Body of pancreas (tissue), 4 donors: ENCODE measurements around the gene PASK.

Experiments
- POLR2A ChIP-seq, 3 donors: fragments of 450-650 bp; IDR thresholded peaks; one replicate each; pipeline ENCODE4 v1.6.1; 2016; ENCODE audit warnings: antibody characterized with exemption in 3 of 3, mild to moderate bottlenecking in 2 of 3
- TF ChIP-seq, protein P1 (sequence below), 7 experiments: fragments of 450-650 bp in 4 of 7; fragments of 200-600 bp in 3 of 7; sonication (generic) in 3 of 7; IDR thresholded peaks; one replicate each; pipeline ENCODE4 v1.5.1; 2016 to 2019; ENCODE audit warnings: antibody characterized with exemption in 7 of 7

DNA sequence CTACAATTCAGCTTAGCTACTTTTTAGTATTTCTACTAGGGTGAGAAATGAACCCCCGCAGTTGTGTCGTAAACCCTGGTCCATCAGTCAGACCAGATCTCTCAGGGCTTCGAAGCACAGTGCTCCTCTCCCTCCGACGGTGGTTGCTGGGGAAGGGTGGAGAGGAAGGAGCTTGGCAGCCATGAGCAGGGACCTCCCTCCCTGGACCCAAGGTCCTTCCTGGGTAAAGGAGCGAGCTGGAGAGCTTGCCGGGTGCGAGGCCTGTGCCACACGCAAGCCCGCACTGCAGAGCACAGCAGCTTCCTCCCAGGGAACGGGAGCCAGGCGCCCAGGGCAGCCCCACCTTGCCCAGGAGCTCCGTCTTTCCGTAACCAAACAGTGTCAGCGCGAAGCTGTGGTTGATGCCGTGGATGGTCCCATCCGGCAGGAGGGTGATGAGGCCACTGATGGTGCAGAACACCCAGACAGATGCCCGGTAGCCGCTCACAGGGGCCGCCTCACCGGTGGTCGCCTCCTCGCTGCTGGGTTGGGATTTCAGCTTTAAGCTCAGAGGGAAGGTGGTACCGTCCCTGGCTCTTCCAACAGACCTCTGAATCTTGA lies 12.5 kb downstream of the PASK start:
- no peak for TF ChIP-seq POLR2A (IDR thresholded peaks at IDR 0.05)
- TF ChIP-seq, protein P1, sequence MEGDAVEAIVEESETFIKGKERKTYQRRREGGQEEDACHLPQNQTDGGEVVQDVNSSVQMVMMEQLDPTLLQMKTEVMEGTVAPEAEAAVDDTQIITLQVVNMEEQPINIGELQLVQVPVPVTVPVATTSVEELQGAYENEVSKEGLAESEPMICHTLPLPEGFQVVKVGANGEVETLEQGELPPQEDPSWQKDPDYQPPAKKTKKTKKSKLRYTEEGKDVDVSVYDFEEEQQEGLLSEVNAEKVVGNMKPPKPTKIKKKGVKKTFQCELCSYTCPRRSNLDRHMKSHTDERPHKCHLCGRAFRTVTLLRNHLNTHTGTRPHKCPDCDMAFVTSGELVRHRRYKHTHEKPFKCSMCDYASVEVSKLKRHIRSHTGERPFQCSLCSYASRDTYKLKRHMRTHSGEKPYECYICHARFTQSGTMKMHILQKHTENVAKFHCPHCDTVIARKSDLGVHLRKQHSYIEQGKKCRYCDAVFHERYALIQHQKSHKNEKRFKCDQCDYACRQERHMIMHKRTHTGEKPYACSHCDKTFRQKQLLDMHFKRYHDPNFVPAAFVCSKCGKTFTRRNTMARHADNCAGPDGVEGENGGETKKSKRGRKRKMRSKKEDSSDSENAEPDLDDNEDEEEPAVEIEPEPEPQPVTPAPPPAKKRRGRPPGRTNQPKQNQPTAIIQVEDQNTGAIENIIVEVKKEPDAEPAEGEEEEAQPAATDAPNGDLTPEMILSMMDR (IDR thresholded peaks at IDR 0.05) = no peak
